ENCODE measurements around the gene P2RY13.

P2RY13 gene

DNA sequence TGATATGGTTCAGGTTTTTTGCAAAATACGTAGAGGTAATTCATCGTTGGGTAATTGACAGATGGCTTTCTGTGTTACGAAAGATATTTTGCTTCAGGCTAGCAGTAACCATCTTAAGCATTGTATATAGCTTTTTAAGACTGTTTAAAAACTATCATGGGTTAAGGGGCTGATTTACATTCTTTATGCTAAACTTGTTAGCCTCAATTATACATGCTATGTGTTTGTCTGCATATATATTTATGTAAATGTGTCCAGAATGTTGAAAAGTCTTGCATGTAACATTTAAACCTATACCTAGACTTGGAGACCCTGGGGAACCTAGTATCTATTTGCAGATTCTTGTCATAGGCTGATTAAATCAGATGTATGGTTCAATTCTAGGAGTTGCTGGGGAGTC, 39.9 kb downstream of the P2RY13 start:
- no peak for DNase-seq

- DNase-seq: no peak
Observed at GRCh38 chr3:151285940-151286339, 43.4 kb downstream of the P2RY13 start.

- DNase-seq: no peak
Observed at GRCh38 chr3:151283907-151284461, 45.4 kb downstream of the P2RY13 start.

- no peak for DNase-seq
Observed at GRCh38 chr3:151283387-151283786, 46.0 kb downstream of the P2RY13 start.

DNA sequence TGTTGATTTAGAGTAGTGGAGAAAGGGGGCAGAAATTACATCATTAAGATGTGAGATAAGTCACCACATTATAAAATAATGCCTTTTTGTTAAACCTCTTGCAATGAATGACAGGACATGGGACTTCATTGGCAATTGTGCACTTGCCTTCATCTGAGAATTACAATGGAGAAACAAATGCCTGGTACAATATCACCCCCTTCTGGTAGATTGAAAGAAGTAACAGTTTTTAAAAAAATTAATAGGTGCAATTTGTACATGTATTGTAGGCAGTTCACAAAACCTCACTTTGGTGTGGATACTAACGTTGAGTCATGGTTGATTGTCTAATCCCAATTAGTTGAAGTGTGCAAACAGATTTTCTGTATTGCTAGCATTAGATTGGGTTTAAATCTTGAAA, 46.4 kb downstream of the P2RY13 start:
- peak; percentile 69 to 76 for DNase-seq

DNA sequence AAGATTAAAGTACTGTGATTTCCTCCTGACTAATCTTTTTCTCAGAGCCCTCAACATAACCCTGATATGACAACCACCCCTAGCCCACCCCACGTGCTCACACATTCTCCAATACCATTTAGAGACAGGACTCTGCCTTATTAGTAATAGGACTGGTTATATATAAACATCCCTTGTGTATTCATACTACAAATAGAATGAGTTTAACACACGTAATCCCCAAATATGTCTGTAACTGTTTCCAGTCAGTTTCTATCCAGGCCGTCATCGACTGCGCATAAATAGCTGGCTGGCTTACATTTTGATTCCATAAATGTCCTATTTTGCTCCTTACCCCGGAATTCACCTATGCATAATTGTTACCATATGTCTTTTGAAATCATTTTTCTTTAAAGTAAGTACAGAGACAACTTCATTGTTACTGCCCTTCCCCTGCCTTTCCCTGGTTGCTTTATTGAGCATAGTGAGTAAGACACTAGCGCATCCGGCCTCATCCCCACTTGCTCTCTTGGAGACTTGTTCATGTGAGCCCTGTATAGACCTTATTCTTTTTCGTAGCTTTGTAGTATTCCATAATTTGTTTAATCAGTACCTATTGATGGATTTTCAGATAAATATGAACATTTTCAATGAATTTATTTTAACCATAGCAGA, 47.6 kb downstream of the P2RY13 start:
- no peak for DNase-seq

- DNase-seq: no peak
Observed at GRCh38 chr3:151278230-151278629, 51.1 kb downstream of the P2RY13 start, which contains the start of gene P2RY14. P2RY14 (minus strand) TSS chr3:151278542; CDS start chr3:151214316, 64,226 bp downstream.

- no peak for DNase-seq
Observed at GRCh38 chr3:151276687-151277042, 52.7 kb downstream of the P2RY13 start.
